NCI-H446 (cell line): ENCODE results near the gene TEX38.
"Not testable (repeated sequence)": the region's sequence is repeated elsewhere in the genome, so short reads cannot be mapped to it uniquely, and the experiment has no call there.

Experiments
- DNase-seq, 2 experiments: peaks; one replicate each; lab custom pipeline; 2025; lab: John Stamatoyannopoulos, UW

The TEX38 gene

GRCh38 chr1:46655848-46656247, 15.8 kb upstream of the TEX38 start:
- DNase-seq: no peak

- peak; percentile 63 to 69 for DNase-seq
Measured at GRCh38 chr1:46656643-46657042, 15.0 kb upstream of the TEX38 start.

- no peak for DNase-seq
Measured at GRCh38 chr1:46657775-46658174, 13.9 kb upstream of the TEX38 start.

GRCh38 chr1:46659307-46659870, 12.3 kb upstream of the TEX38 start:
- no peak for DNase-seq

- not testable (repeated sequence) for DNase-seq
Measured at GRCh38 chr1:46660116-46660515, 11.5 kb upstream of the TEX38 start.

- DNase-seq: not testable (repeated sequence)
Measured at GRCh38 chr1:46662919-46663318, 8.7 kb upstream of the TEX38 start.

GRCh38 chr1:46665983-46666382, 5.7 kb upstream of the TEX38 start:
- DNase-seq: no peak

- DNase-seq: peak; percentile 48 to 85
Measured at GRCh38 chr1:46667782-46668760, 3.6 kb upstream of the TEX38 start, which contains the start of gene ATPAF1. Gene ATPAF1 (minus strand): TSS chr1:46668364. CDS start chr1:46668322, 42 bp downstream.

- DNase-seq: no peak
Measured at GRCh38 chr1:46670134-46670533, 1.5 kb upstream of the TEX38 start.

- DNase-seq: no peak
Measured at GRCh38 chr1:46672696-46673095, 1.0 kb downstream of the TEX38 start.

GRCh38 chr1:46673749-46674182, 2.1 kb downstream of the TEX38 start:
- no peak for DNase-seq

- no peak for DNase-seq
Measured at GRCh38 chr1:46675549-46676314, 4.1 kb downstream of the TEX38 start.

- no peak for DNase-seq
Measured at GRCh38 chr1:46676531-46676930, 4.9 kb downstream of the TEX38 start.

- no peak for DNase-seq
Measured at GRCh38 chr1:46677339-46677738, 5.7 kb downstream of the TEX38 start.

- DNase-seq: no peak
Measured at GRCh38 chr1:46679789-46680573, 8.3 kb downstream of the TEX38 start.

GRCh38 chr1:46681333-46682034, 9.8 kb downstream of the TEX38 start:
- DNase-seq: no peak

- no peak for DNase-seq
Measured at GRCh38 chr1:46682064-46682463, 10.4 kb downstream of the TEX38 start.

GRCh38 chr1:46684670-46685069, 13.0 kb downstream of the TEX38 start:
- no peak for DNase-seq

- DNase-seq: no peak
Measured at GRCh38 chr1:46686255-46686654, 14.6 kb downstream of the TEX38 start.

GRCh38 chr1:46687093-46687659, 15.5 kb downstream of the TEX38 start:
- peak; percentile 82 to 93 for DNase-seq
